ENCODE measurements around the gene DOK7. TPM values are rescaled to one million over a fixed set of nuclear protein-coding genes. Genes with fewer than 3 reads are reported as not detected.

Gene DOK7
- total RNA-seq, 4 donors from 2014 or later: 1.7 to 11.2 (median 2.6) TPM

- Histone ChIP-seq H3K36me3 (no peaks in the 10 kb centered on the region), H3K4me3 (no peak overlapping the region), H3K27ac (no peak overlapping the region), H3K4me1 (no peaks in the 10 kb centered on the region), H3K27me3 (peaks cover 61% of the 10 kb centered on the region), H3K9me3 (no peaks in the 10 kb centered on the region)
- no peak for DNase-seq (ENCODE audit: low spot score in 2 of 2)
- no peak for TF ChIP-seq EP300 (IDR thresholded peaks at IDR 0.05)
- TF ChIP-seq CTCF (IDR thresholded peaks at IDR 0.05): no peak
- TF ChIP-seq POLR2AphosphoS5 (IDR thresholded peaks at IDR 0.05): no peak
- TF ChIP-seq POLR2A (IDR thresholded peaks at IDR 0.05): no peak
- 84% methylated on average over 26 of the region's 31 CpGs for WGBS
These were observed 6.5 kb downstream of the DOK7 start for GRCh38 chr4:3469386-3470243.

- no peak for DNase-seq (ENCODE audit: low spot score in 2 of 2)
- no peaks in the 10 kb centered on the region for H3K36me3 ChIP-seq
- 63% methylated on average over 25 of the region's 25 CpGs for WGBS
- H3K4me1 ChIP-seq: no peaks in the 10 kb centered on the region
- H3K27me3 ChIP-seq: peaks cover 62% of the 10 kb centered on the region
- H3K4me3 ChIP-seq: no peak overlapping the region
- TF ChIP-seq EP300 (IDR thresholded peaks at IDR 0.05) (no peak), POLR2AphosphoS5 (IDR thresholded peaks at IDR 0.05) (no peak), CTCF (IDR thresholded peaks at IDR 0.05) (no peak), POLR2A (IDR thresholded peaks at IDR 0.05) (no peak)
- H3K27ac ChIP-seq: no peak overlapping the region
- no peaks in the 10 kb centered on the region for H3K9me3 ChIP-seq
These were observed 7.4 kb downstream of the DOK7 start for GRCh38 chr4:3470244-3471097.

- Histone ChIP-seq H3K9me3 (no peaks in the 10 kb centered on the region), H3K36me3 (no peaks in the 10 kb centered on the region), H3K27me3 (peaks cover 61% of the 10 kb centered on the region), H3K27ac (no peak overlapping the region), H3K4me3 (no peak overlapping the region), H3K4me1 (no peaks in the 10 kb centered on the region)
- 94% methylated on average over 23 of the region's 23 CpGs for WGBS
- no peak for DNase-seq (ENCODE audit: low spot score in 2 of 2)
- TF ChIP-seq POLR2AphosphoS5 (IDR thresholded peaks at IDR 0.05) (no peak), EP300 (IDR thresholded peaks at IDR 0.05) (no peak)
These were observed 8.1 kb downstream of the DOK7 start for GRCh38 chr4:3471098-3471760.

GRCh38 chr4:3471886-3472285, 8.8 kb downstream of the DOK7 start:
- Histone ChIP-seq H3K4me1 (no peaks in the 10 kb centered on the region), H3K36me3 (no peaks in the 10 kb centered on the region), H3K27me3 (peaks cover 61% of the 10 kb centered on the region), H3K4me3 (no peak overlapping the region), H3K9me3 (no peaks in the 10 kb centered on the region), H3K27ac (no peak overlapping the region)
- no peak for TF ChIP-seq CTCF (IDR thresholded peaks at IDR 0.05)
- no peak for TF ChIP-seq POLR2AphosphoS5 (IDR thresholded peaks at IDR 0.05)
- TF ChIP-seq EP300 (IDR thresholded peaks at IDR 0.05): no peak
- TF ChIP-seq POLR2A (IDR thresholded peaks at IDR 0.05): no peak
- no peak for DNase-seq (ENCODE audit: low spot score in 2 of 2)
- WGBS: 85% methylated on average over 15 of the region's 15 CpGs

GRCh38 chr4:3472411-3473141, 9.5 kb downstream of the DOK7 start:
- TF ChIP-seq EP300 (IDR thresholded peaks at IDR 0.05) (no peak), CTCF (IDR thresholded peaks at IDR 0.05) (no peak), POLR2AphosphoS5 (IDR thresholded peaks at IDR 0.05) (no peak), POLR2A (IDR thresholded peaks at IDR 0.05) (no peak)
- H3K4me1 ChIP-seq: no peaks in the 10 kb centered on the region
- H3K36me3 ChIP-seq: no peaks in the 10 kb centered on the region
- no peak overlapping the region for H3K27ac ChIP-seq
- WGBS: 80% methylated on average over 10 of the region's 27 CpGs
- peaks cover 66% of the 10 kb centered on the region for H3K27me3 ChIP-seq
- H3K4me3 ChIP-seq: no peak overlapping the region
- no peaks in the 10 kb centered on the region for H3K9me3 ChIP-seq
- DNase-seq (ENCODE audit: low spot score in 2 of 2): no peak
